ENCODE results near the gene FAF2.

- TF ChIP-seq CTCF (IDR thresholded peaks at IDR 0.05): no peak
- peak in 1 of 2 donors; percentile 28 for TF ChIP-seq POLR2A (IDR thresholded peaks at IDR 0.05)
These were observed 90.8 kb downstream of the FAF2 start for GRCh38 chr5:176538989-176539384.

Data from adrenal gland (tissue), 5 donors.